ENCODE results near the gene TRIM71.

The TRIM71 gene

DNA sequence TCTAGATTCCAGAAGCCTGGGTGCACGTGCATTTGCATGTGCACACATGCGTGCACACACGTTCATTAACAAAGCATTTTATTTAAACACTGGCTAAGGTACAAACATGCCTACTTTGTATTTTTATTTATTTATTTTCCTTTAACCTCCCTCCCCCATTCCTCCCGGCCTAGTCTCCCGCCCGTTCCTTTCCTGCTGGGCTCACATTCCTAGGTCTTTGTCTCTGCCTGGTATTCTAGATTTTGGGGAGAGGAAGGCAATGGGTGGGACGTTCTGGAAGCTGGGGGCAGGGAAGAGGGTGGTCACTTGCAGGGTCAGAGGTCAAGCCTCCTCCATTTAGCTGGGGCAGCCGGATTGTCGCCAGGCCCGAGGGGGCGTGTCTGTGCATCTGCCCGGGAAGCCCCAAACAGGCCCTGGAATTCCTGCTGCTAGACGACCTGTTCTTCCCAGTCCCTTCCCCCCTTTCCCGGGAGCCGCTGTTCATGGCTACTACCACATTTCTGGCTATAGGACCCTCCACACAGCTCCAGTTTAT lies 51.8 kb downstream of the TRIM71 start:
- no peak for DNase-seq

- DNase-seq, result no peak
These were observed 52.7 kb downstream of the TRIM71 start for GRCh38 chr3:32870373-32871095.

DNA sequence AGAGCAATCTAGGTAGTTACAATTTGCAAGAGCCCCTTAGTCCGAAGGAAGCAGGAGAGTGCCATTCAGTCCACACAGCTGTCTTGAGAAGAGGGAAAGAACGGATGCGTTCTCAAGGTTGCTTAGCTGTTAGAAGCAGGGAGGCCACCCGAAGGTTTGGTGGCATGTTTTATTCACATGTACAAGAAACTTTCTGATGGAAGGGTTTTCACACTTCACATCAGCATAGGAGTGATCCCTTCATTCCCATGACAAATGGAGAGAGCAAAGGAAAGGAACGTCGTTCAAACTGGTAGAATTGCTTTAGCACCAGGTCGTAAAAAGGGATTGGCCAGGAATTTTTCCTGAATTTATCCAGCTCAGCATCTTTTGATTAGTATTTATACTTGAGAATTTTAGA lies 53.5 kb downstream of the TRIM71 start:
- DNase-seq, result no peak

DNA sequence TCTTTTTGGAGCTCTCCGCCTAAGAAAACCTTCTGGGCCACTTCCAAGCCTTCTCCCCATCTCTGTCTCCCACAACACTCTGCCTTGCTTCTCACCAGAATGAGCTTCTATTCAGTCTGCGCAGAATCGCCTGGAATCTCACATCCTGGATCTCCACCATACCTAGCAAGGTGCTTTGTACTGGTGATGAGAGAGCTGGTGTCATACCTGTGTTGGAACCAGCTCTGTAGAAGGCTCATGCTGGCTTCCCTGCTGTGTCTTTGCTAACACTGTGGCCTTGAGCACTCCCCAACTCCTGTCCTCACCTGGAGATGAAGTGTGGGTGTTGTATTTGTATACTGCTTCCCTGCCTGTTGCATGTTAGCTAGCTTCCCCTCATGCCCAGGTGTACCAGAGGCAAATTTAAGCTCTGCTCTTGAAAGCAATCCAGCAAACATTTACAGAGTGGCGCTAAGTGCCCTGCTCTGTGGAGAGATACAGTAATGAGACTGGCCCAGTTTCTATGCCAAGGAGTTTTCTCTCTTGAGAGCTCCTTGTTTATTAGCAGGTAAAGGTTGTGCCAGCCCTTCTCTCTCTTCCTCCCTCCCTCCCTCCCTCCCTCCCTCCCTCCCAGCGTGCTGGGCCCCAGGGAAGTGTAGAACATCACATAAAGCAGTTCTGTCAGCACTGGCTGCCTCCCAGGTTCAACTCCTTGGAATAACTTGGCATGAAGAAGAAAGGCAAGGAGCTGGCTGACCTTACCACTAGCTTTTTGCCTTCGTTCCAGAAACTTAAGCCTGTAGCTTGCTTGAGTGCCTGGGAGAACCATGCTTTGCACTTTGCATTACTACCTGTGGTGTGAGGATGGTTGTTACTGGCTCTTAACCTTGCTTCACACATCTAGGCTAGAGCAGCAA lies 54.9 kb downstream of the TRIM71 start:
- DNase-seq, result peak; percentile 16

- no peak for DNase-seq
These were observed 55.8 kb downstream of the TRIM71 start for GRCh38 chr3:32873531-32874130.

DNA sequence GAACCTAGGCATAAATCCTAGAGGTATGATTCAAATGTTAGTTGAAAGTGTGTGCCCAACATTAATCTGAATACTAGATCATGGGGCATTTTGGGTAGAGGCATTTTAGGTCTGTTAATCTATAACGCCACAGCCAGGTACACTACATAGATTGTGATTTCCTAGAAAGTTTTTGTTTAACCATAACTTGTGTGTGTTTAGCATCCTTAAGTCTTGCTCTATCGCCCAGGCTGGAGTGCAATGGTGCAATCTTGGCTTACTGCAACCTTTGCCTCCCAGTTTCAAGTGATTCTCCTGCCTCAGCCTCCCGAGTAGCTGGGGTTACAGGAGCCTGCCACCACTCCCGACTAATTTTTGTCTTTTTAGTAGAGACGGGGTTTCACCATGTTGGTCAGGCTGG lies 59.1 kb downstream of the TRIM71 start:
- no peak for DNase-seq

DNA sequence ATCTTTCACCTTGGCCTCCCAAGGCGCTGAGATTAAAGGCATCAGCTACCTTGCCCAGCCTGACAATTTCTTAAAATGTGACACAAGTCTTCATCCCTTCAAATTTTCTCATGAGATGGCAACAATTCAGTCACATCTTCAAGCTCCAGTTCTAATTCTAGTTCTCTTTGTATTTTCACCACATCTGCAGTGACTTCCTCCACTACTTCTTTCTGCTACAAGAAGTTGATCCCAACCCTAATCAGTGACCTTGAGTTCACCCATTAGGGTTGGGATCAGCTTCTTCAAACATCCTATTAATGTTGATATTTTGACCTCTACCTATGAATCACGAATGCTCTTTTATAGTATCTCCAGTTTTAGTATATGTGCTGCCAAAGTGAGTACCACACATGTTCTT lies 59.8 kb downstream of the TRIM71 start:
- no peak for DNase-seq

DNA sequence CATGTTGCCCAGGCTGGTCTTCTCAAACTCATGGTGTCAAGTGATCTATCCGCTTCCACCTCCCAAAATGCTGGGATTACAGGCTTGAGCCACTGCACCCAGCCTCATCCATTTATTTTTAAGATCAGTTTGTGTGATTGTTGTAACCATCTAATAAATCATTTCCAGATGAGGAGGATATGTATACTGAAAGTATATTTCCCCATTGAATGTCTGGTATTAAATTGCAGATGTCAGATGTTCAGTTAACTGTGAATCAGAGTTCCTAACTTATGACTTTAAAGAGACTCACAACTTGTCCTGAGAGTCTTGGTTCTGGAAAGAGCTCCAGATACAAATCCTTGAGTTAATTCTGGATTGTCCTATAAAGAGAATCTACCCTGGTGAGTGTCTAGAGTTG lies 62.4 kb downstream of the TRIM71 start:
- no peak for DNase-seq

DNA sequence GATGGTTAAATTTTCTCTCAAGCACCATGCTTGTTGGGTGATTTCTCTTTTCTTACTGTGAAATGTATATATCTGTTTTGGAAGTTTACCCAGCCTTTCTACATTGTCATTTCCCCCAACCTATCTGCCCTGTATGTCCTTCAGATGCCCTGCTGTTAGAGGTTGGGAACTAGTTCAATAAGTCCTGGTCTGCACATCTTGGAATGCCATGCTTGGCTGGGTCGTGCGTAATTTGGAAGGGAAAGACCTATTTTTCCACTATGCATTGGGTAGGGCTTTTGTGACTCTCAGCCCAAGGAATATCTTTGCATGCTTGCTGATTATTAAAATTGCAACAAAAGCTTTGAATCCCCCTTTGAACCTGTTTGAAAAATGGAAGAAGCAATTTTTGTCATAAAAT lies 63.8 kb downstream of the TRIM71 start:
- no peak for DNase-seq

- no peak for DNase-seq
These were observed 64.4 kb downstream of the TRIM71 start for GRCh38 chr3:32882189-32882588.

DNA sequence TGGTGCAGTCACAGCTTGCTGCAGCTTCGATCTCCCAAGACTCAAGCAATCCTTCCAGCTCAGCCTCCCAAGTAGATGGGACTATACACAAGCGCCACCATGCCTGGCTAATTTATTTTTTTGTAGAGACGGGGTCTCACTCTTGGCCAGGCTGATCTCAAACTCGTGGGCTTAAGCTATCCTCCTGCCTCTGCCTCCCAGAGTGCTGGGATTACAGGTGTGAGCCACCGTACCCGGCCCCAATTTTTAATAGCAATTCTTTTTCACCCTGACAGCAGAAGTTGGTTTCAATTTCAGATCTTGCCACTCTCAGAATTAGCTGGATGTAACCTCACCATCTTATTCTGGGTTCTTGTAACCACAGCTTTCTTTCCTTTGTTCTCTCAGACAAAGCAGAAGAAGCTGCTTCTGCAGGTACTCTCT lies 64.8 kb downstream of the TRIM71 start:
- DNase-seq, result no peak

GRCh38 chr3:32883817-32884216 lies 66.0 kb downstream of the TRIM71 start:
- no peak for DNase-seq

DNA sequence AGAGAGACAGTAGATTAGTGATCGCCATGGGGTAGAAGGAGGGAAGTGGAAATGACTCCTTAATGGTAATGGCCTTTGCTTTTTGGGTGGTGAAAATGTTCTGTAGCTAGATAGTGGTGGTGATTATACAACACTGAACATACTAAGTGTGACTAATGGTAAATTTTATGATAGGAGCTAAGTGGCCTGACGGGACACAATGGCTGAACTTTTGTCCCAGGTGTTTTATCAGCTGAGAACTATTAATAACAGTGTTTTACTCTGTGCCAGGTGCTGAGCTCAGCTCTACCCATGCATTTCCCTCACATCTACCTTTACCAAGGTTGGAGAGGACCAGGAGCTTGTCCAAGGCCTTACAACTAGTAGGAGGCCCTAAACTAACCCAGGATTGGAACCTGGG lies 66.8 kb downstream of the TRIM71 start:
- no peak for DNase-seq

- no peak for DNase-seq
These were observed 67.6 kb downstream of the TRIM71 start for GRCh38 chr3:32885283-32885901.

DNA sequence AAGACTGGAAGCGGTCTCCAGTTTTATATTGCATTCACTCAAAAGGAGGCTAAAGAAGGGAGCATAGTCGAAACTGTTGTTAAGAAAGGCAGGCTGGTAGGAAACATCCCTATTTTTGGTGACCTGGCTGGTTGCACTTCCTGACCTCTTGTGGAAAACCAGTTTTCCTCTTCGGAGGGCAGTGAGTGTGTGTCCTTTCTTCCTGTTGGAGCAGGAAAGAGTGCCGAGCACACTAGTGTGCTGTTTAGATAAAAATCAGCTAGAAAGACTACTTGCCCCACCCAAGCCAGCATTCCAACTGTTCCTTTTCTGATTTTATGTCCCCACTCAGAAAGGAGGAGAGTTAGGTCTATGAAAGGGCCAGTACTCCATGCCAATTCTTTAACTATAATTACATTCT lies 68.5 kb downstream of the TRIM71 start:
- DNase-seq, result no peak

GRCh38 chr3:32886911-32887310 lies 69.1 kb downstream of the TRIM71 start:
- DNase-seq, result no peak

DNA sequence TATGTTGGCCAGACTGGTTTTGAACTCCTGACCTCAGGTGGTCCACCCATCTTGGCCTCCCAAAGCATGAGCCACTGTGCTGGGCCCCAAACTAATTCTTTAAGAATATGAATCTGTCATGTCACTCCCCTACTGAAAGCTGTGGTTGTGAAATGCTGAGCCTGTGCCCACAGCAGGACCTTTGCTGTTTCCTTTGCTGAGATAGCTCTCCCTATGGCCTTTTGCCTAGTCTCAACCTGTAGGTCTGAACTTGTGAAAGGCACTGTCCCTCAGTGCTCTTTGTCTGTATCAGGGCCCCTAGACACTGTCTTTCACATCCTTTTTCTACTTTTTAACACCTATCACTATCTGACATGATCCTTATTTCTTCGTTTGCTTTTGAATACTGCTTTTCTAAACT lies 70.9 kb downstream of the TRIM71 start:
- DNase-seq, result no peak

- DNase-seq, result no peak
These were observed 72.9 kb downstream of the TRIM71 start for GRCh38 chr3:32890420-32891276.

GRCh38 chr3:32891365-32891764 lies 73.6 kb downstream of the TRIM71 start:
- no peak for DNase-seq

- DNase-seq, result no peak
These were observed 75.1 kb downstream of the TRIM71 start for GRCh38 chr3:32892625-32893598.

DNA sequence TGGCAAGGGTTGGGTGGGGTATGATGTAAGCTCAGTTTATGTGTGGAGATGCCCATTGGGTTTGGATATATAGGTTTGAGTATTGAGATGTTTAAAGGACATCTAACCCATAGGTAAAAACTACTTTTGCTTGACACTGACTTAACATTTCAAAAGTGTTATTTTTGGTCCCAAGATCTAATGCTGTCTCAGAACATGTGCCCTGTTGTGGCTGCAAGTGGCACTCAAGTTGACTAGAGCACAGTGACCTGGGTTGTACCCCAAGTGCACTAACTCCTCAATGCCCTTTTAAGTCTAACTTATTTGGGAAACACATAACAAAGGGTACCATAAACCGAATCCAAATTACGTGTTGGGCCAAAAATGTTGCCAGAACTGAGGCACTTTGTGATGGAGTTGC lies 77.2 kb downstream of the TRIM71 start:
- DNase-seq, result no peak

Measured in NCI-H2107 (cell line).